B cell (primary cell): ENCODE data around the gene SCAMP1.

Experiments
- EZH2 ChIP-seq: IDR thresholded peaks from 2 replicates; pipeline ENCODE4 v1.6.1; 2012; ENCODE audit warnings: borderline replicate concordance, low read depth, mild to moderate bottlenecking, moderate library complexity, low read length; ENCODE audit not compliant: insufficient read depth, poor library complexity, severe bottlenecking
- TF ChIP-seq, protein P1 (sequence below): fragments of 200-600 bp; IDR thresholded peaks from one replicate; pipeline ENCODE4 v1.8.0; 2022; ENCODE audit warnings: antibody characterized with exemption, mild to moderate bottlenecking

DNA sequence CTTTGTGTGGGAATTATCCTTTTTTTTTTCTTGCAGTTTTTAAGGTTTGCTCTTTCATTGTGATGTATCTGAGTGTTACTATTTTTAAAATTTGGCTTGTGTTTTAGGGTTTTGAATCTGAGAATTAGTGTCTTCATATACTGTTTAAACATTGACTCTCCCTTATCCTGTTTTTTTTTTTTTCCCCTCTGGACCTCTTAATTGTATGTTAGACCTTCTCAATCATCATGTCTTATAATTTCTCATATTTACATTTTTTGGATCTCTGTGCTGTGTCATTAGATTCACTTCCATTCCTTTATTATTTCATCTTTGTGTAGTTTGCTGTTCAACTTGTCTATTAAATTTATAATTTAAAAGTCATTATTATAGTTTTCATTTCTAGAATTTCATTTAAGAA lies 47.0 kb downstream of the SCAMP1 start:
- TF ChIP-seq, protein P1, sequence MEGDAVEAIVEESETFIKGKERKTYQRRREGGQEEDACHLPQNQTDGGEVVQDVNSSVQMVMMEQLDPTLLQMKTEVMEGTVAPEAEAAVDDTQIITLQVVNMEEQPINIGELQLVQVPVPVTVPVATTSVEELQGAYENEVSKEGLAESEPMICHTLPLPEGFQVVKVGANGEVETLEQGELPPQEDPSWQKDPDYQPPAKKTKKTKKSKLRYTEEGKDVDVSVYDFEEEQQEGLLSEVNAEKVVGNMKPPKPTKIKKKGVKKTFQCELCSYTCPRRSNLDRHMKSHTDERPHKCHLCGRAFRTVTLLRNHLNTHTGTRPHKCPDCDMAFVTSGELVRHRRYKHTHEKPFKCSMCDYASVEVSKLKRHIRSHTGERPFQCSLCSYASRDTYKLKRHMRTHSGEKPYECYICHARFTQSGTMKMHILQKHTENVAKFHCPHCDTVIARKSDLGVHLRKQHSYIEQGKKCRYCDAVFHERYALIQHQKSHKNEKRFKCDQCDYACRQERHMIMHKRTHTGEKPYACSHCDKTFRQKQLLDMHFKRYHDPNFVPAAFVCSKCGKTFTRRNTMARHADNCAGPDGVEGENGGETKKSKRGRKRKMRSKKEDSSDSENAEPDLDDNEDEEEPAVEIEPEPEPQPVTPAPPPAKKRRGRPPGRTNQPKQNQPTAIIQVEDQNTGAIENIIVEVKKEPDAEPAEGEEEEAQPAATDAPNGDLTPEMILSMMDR, result no peak
- TF ChIP-seq EZH2, result no peak
